GM15510 (cell line): ENCODE results near the gene ANKLE1.
A peak's percentile ranks its signal among the peaks of the same experiment; 100 is the strongest.

Experiments
- POLR2A ChIP-seq: IDR thresholded peaks from 3 replicates; pipeline ENCODE4 v1.6.1; 2011; ENCODE audit warnings: borderline replicate concordance; ENCODE audit not compliant: insufficient read length; ENCODE audit errors: extremely low read depth

ANKLE1 gene

DNA sequence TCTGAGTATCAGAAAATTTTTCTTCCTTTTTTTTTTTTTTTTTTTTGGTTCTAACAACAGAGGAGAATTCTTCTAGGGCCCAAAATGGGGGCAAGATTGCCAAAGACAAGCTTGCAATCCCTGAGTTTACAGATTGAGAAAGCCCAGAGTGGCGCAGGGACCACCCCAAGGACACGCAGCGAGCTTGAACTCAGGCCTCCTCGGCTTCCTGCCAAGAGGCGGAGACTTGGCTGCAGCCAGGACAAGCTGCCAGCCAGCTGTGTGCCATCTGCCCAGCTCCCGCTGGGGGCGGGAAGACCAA lies 23.5 kb downstream of the ANKLE1 start:
- no peak for TF ChIP-seq POLR2A

DNA sequence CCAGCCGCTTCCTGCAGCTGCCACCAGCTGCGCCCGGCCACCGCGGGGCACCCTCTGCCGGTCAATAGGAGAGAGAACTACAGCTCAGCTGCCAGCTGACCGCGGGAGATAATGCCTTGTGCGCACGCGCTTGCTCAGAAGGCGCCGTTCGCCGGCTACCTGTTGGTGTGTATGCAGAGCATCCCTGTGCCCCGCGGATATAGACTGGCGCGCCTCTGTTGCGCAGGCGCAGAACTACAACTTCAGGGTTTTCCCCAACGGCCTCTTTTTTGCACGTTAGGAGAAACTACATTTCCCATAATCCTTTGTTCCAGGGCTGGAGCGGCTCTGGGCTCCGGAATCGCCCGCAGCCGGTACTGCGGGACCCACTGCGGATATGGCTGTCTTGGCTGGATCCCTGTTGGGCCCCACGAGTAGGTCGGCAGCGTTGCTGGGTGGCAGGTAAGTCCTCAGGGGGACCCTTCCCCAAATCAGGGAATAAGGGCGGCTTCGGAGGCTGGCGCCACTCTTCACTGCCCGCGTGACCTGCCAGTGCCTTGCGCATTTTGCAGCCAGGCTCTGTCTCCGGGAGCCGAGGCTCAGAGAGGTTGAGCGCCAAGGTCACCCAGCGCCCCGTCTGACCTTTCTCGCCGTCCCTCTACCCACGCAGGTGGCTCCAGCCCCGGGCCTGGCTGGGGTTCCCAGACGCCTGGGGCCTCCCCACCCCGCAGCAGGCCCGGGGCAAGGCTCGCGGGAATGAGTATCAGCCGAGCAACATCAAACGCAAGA lies 24.0 kb downstream of the ANKLE1 start, which contains the start of gene MRPL34:
Gene MRPL34, plus strand, starts transcription at position 356 of the 768 bp plus-strand sequence. Its CDS starts 21 bp downstream, at position 377.
- TF ChIP-seq POLR2A, result peak; percentile 80

DNA sequence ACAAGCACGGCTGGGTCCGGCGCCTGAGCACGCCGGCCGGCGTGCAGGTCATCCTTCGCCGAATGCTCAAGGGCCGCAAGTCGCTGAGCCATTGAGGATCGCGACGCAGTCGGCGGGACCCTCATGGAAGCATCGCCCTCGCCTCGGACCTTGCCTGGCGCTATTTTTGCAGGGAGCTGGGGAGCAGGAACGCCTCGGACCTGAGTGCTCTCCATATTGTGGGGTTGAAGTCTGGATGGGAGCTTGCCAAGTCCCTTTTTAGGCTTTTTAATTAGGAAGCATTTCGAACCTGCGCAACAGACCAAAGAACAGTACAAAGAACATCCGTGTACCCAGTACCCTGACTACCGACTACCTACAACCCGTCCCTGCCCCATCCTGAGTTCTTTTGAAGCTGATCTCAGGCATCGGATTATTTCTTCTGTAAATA lies 24.6 kb downstream of the ANKLE1 start:
- TF ChIP-seq POLR2A, result no peak

DNA sequence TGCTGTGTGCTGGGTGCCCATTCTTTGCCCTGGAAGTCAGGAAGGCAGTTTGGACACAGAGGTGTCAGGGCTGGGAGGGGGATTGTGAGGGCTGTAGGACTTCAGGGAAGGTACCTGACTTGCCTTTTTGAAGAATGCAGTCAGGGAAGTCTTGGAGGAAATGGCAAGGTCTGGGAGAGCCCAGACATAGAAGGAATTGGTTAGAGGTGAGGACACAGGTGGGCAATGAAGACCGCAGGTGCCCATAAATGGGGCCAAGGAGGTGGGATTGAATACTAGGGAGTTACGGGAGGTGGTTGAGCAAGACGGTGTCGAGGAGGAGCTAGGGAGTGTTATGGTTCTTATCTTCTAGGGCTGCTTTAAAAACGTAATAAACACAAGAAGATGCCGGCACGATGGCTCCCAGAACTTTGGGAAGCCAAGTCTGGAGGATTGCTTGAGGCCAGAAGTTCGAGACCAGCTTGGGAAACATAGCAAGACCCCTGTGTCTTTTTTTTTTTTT lies 26.2 kb downstream of the ANKLE1 start:
- no peak for TF ChIP-seq POLR2A

DNA sequence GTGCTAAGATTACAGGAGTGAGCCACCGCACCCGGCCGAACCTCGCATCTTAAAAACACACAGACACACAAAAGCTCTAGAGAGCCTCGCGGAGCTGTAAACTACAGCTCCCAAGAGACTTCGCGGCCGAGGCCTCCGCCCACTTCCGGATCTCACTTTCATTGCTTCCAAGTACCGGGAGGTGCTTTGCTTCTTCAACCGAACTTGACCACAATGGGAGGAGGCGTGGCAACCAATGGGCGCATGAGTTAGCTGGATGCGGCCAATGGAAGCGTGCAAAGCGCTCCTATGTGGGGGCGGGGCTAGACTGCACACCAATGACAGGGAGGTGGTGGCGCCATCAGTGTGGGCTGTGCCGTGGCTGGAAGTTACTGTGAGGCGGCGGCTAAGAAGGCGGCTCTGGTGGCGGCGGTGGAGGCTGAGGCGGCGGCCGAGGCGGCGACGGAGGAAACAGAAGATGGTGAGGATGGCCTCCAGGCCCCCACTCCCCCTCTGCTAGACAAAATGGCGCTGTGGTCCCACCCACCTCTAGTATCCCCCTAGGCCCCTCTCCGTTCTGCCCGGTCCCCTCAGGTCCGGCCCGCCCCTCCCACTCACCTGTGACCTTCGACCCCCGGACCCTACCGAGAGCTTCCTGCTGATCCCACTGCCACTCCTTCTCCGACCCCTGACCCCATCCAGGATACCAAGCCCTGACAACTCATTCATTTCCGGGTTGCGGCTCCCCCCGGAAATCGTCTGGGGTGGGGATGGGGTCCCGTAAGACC lies 27.7 kb downstream of the ANKLE1 start, which contains the start of gene DDA1:
Gene DDA1, plus strand, starts transcription at position 366 of the 767 bp plus-strand sequence. Its CDS starts 92 bp downstream, at position 458.
- peak; percentile 73 for TF ChIP-seq POLR2A

DNA sequence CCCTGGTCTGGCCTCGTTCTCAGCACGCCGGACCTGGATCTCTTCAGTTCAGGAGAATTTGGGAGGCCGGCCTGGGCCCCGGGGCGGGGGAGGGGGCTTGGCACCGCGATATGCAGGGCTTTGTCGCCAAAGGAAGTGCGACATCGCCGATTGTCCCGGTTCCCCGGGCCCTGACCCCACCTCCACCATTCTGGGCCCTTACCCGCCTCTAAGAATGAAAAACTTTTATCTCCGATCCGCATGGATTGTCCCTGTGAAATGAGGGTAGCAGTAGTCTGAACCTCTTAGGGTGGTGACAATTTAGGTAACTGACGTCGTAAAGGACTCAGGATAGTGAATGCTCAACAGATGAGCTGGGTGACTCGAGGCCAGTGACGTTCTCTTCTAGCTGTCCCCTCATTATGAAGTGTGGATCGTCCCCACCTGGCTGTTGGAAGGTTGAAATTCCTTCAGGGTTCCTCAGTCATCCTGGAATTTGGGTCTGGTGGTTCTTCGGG lies 28.3 kb downstream of the ANKLE1 start:
- TF ChIP-seq POLR2A, result no peak

DNA sequence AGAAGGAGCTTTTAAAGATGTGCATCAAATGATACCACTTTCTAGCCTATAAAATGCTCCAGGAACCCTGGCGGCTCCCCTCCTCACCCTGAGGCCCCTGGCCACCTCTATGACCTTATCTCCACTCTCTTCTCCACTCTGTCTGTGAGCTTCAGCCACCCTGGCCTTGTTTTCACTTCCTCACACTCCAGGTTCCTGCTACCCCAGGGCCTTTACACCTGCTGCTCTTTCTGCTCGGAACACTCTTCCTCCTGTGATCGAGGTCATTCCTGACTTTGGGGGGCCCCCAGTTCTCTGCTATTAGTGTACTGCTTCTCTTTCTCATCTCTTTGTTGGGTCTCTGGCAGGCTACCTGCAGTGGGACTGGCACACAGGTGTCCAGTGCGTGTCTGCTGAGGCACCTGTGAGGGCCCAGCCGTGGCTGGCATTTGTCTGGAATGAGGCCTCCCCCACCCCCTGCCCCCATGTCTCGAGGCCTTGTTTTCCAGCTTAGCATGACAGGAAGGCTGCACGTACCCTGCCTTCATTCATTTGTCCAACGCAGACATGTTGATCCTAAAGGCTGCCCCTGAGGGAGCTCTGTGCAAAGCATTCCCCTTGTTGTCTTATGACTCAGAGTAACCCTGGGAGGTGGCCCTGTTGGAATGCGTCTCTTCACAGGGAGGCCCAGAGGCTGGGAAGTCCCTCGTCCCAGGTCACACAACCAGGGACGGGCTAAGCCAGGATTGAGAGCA lies 29.9 kb downstream of the ANKLE1 start:
- no peak for TF ChIP-seq POLR2A

DNA sequence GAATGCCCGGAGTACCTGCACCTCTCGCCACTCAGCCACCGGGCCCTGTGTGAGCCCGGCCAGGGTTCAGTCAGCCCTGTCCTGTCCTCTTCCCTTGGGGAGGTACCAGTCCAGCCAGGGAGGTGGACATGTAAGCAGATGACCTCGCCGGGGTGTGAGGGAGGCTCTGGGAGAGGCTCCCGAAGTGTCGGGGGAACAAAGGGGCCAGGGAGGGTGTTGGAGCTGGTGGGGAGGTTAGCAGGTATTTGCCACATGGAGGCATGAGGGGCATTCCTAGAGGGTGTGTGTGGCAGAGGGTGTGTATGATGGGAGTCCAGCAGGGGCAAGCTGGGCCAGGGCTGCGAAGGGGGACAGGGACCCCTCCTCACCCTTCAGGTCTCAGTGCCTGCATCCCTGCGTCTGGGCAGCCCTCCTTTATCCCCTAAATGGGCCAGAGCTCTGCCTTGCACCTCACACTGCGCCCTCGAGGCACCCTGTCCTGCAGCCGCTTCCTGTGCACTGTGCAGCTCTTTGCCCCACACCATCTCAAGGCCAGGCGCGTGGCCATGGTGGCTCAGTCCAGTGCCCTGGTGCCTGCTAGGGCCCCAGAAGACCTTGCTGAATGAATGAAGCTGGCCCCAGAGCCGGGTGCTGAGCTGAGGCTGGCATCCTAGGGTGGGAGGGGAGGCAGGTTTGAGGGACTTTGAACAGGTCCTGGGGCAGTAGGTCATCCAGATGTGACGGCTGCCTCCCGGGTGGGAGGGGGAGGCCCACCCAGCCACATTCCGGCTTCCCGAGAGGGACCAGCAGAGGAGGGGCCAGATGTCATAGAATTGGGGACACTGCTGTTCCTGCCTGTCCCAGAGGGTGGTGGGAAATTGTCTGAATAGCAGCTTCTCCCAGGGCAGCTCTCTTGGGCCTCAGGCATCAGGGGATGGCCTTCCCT lies 30.8 kb downstream of the ANKLE1 start:
- TF ChIP-seq POLR2A, result no peak

DNA sequence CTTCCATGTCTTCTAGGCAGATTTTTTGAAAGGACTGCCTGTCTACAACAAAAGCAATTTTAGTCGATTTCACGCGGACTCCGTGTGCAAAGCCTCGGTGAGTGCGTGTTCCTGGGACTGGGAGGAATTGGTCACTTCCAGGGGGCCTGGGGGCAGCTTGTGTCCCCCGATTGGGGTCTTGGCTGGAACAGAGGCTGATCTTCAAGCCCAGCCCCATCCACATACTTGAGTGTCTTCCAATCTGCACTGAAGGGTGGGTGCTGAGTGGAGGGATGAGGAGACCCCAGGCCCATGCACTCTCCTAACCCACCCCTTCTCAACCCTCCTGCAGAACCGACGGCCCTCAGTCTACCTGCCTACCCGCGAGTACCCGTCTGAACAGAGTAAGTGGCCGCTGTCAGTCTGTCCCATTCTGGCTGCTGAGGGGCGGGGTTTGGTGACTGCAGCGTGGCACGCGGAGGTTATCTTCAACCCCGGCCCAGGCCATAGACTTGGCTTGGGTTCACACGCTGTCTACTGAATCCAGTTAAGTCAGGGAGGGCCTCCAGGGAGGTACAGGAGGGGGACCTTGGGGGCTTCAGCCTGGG lies 32.4 kb downstream of the ANKLE1 start:
- no peak for TF ChIP-seq POLR2A

DNA sequence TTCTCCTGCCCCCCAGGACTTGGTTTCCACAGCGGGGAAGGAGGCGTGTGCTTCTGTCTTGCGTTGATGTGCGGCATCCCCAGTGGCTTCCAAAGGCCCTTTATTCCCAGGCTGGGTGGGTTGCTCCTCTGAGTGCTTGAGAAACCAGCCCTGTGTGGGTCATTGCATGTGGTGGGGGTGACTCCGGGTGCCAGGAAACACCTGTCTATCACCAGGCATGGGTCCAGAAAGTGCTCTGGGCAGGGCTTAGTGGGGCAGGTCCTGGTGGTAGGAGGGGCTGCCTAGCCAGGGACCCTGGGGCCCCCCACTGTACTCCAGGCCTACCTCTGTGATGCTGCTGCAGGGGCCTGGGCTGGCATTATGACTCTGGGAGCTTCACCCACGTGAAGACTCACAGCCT lies 37.3 kb downstream of the ANKLE1 start:
- TF ChIP-seq POLR2A, result no peak

DNA sequence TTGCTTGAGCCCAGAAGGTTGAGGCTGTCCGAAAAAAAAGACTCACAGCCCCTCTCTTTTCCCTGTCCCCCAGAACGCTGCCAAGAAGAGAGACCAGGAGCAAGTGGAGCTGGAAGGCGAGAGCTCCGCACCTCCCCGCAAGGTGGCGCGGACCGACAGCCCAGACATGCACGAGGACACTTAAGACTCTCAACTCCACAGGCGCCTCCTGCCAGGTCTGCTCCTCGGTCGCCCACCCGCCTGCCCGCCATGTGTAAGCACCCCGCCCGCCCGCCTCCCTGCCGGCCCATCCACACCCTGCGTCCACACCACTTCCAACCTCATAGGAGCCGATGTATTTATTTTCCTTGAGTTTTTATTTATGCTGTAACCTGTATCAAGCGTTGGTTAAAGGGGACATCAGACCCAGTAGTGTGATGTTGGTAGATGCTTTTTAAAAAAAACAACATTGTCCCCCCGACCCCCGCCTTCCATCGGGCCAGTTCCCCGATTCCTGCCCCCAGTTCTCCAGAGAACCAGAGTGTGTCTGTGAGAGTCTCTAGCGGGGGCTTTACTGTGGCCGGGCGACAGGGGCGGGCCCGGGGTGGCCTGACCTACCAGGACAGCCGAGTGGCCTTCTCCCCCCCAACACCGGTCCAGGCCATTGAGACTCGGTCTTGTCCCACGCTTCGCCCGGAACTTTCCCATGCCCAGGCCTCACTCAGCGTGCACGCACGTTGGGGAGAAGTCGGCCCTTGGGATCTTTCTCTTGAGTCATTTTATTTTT lies 38.0 kb downstream of the ANKLE1 start:
- TF ChIP-seq POLR2A, result no peak

DNA sequence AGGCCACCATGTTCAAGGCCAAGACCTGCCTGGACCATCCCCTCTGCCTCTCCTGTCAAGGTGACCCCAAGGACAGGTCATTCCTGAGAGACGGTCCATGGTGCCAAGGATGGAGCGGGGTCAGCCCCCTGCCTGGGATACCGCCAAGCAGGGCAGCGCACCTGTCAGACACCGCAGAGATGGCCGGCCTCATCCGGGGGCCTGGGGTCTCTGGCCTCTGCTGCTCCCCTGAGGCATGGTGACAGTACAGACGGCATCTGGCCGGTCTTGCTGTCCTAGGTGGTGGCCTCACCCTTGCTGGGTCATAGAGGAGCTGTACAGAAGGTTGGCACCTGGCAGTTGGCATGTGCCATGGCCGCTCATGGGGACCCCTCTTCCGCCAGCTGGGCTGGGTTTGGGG lies 38.7 kb downstream of the ANKLE1 start:
- TF ChIP-seq POLR2A, result no peak
